Measurements from ENCODE around the gene CCDC192.

The CCDC192 gene

GRCh38 chr5:127796211-127796610 is 93.0 kb downstream of the CCDC192 start:
- no peak for FAIRE-seq
- no peak for DNase-seq (ENCODE audit: insufficient read length, low spot score)
- TF ChIP-seq POLR2AphosphoS5 (IDR thresholded peaks at IDR 0.05; ENCODE audit: low read depth, low read length) (no peak), POLR2A (IDR thresholded peaks at IDR 0.05; ENCODE audit: low read depth, low read length) (no peak)

DNA sequence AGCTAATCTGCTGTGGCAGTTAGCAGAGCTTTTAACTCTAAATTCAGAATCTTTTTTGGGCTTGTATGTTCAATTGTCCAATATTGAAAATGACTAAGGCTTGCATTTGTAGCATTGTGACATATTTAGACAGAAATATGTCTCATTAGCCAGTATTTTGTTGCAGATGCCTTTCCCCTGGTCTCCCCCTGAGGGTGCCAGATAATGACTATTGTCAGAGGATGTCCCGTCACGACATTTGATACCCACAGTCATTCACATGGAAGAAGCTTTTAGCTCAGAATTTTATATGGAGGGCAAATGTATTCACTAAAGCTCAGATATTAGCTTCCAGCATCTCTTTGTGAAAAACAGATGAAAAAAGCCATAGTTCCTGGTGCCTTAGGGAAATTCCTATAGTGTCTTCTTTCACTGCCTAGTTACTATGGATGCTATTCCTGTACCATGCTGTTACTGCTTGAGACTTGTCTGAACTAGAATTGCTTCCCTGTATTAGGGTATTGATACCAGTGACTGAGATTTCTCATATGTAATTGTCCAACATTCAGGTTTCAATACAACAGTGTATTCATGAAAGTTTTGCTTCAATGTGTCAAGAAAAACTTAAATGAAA is 96.2 kb downstream of the CCDC192 start:
- FAIRE-seq (no peak), DNase-seq (ENCODE audit: insufficient read length, low spot score) (no peak)
- TF ChIP-seq SPI1 (IDR thresholded peaks at IDR 0.05; ENCODE audit: low read depth, low read length), result no peak
- no peak for TF ChIP-seq POLR2AphosphoS5 (IDR thresholded peaks at IDR 0.05; ENCODE audit: low read depth, low read length)
- no peak for TF ChIP-seq TAF1 (IDR thresholded peaks at IDR 0.05; ENCODE audit: low read depth, low read length)
- TF ChIP-seq POU2F2 (IDR thresholded peaks at IDR 0.05; ENCODE audit: low read depth, low read length), result no peak

GRCh38 chr5:127801751-127802476 is 98.7 kb downstream of the CCDC192 start:
- no peak for DNase-seq (ENCODE audit: insufficient read length, low spot score)
- TF ChIP-seq PAX5 (IDR thresholded peaks at IDR 0.05; ENCODE audit: insufficient read depth, low read length, severe bottlenecking) (no peak), TAF1 (IDR thresholded peaks at IDR 0.05; ENCODE audit: low read depth, low read length) (no peak), POU2F2 (IDR thresholded peaks at IDR 0.05; ENCODE audit: low read depth, low read length) (no peak), POLR2A (IDR thresholded peaks at IDR 0.05; ENCODE audit: low read depth, low read length) (no peak), POLR2AphosphoS5 (IDR thresholded peaks at IDR 0.05; ENCODE audit: low read depth, low read length) (no peak), SPI1 (IDR thresholded peaks at IDR 0.05; ENCODE audit: low read depth, low read length) (no peak)
- FAIRE-seq, result no peak

DNA sequence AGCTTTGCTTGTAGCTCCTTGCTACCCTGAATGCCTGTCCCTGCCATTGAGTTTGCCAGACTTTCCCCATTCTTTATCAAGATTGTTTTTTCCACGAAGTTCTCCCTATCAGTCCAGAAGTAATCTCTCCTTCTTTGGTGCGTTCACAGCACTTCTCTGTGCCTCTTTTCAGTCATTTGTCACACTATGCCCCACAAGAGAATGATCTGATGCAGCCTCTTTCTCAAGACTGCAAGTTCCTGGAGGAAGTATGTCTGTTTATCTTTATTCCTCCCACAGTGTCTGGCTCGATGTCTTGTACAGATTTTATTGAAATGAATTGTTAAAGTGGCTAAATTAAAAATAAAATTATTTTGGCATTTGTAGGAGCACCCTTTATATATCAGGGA is 99.3 kb downstream of the CCDC192 start:
- TF ChIP-seq SPI1 (IDR thresholded peaks at IDR 0.05; ENCODE audit: low read depth, low read length) (no peak), POLR2AphosphoS5 (IDR thresholded peaks at IDR 0.05; ENCODE audit: low read depth, low read length) (no peak), TAF1 (IDR thresholded peaks at IDR 0.05; ENCODE audit: low read depth, low read length) (no peak), POU2F2 (IDR thresholded peaks at IDR 0.05; ENCODE audit: low read depth, low read length) (no peak), POLR2A (IDR thresholded peaks at IDR 0.05; ENCODE audit: low read depth, low read length) (no peak), PAX5 (IDR thresholded peaks at IDR 0.05; ENCODE audit: insufficient read depth, low read length, severe bottlenecking) (no peak)
- FAIRE-seq, result no peak
- no peak for DNase-seq (ENCODE audit: insufficient read length, low spot score)

GRCh38 chr5:127804886-127805426 is 101.8 kb downstream of the CCDC192 start:
- TF ChIP-seq POU2F2 (IDR thresholded peaks at IDR 0.05; ENCODE audit: low read depth, low read length), result no peak
- no peak for TF ChIP-seq POLR2AphosphoS5 (IDR thresholded peaks at IDR 0.05; ENCODE audit: low read depth, low read length)
- no peak for TF ChIP-seq POLR2A (IDR thresholded peaks at IDR 0.05; ENCODE audit: low read depth, low read length)
- TF ChIP-seq TAF1 (IDR thresholded peaks at IDR 0.05; ENCODE audit: low read depth, low read length), result no peak
- no peak for TF ChIP-seq SPI1 (IDR thresholded peaks at IDR 0.05; ENCODE audit: low read depth, low read length)
- TF ChIP-seq PAX5 (IDR thresholded peaks at IDR 0.05; ENCODE audit: insufficient read depth, low read length, severe bottlenecking), result no peak
- no peak for DNase-seq (ENCODE audit: insufficient read length, low spot score)
- no peak for FAIRE-seq

DNA sequence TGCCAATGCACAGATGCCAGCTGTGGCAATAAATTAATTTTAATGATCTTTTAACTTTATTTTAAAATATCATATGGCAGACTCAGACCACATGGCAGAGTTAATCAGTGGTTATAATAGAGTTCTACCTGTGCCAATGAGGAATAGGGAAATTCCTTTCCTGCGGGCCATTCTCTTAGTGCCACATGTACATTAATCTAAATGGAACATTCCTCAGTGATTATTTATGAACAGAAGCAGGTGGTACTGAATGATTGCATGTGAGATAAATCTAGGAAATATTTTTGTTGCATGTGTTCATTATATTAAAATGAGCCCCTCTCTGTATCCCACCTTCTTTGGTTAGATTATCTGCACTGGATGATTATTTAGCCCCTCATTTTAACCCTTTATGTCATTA is 102.3 kb downstream of the CCDC192 start:
- FAIRE-seq, result no peak
- DNase-seq (ENCODE audit: insufficient read length, low spot score), result no peak
- TF ChIP-seq SPI1 (IDR thresholded peaks at IDR 0.05; ENCODE audit: low read depth, low read length), result no peak
- TF ChIP-seq POLR2A (IDR thresholded peaks at IDR 0.05; ENCODE audit: low read depth, low read length), result no peak
- no peak for TF ChIP-seq POLR2AphosphoS5 (IDR thresholded peaks at IDR 0.05; ENCODE audit: low read depth, low read length)
- no peak for TF ChIP-seq POU2F2 (IDR thresholded peaks at IDR 0.05; ENCODE audit: low read depth, low read length)
- TF ChIP-seq TAF1 (IDR thresholded peaks at IDR 0.05; ENCODE audit: low read depth, low read length), result no peak
- TF ChIP-seq PAX5 (IDR thresholded peaks at IDR 0.05; ENCODE audit: insufficient read depth, low read length, severe bottlenecking), result no peak

- no peak for DNase-seq (ENCODE audit: insufficient read length, low spot score)
- FAIRE-seq, result no peak
- TF ChIP-seq PAX5 (IDR thresholded peaks at IDR 0.05; ENCODE audit: insufficient read depth, low read length, severe bottlenecking) (no peak), POLR2A (IDR thresholded peaks at IDR 0.05; ENCODE audit: low read depth, low read length) (no peak), POLR2AphosphoS5 (IDR thresholded peaks at IDR 0.05; ENCODE audit: low read depth, low read length) (no peak), TAF1 (IDR thresholded peaks at IDR 0.05; ENCODE audit: low read depth, low read length) (no peak), SPI1 (IDR thresholded peaks at IDR 0.05; ENCODE audit: low read depth, low read length) (no peak), POU2F2 (IDR thresholded peaks at IDR 0.05; ENCODE audit: low read depth, low read length) (no peak)
These were observed 103.6 kb downstream of the CCDC192 start for GRCh38 chr5:127806776-127807175.

GRCh38 chr5:127809533-127809932 is 106.3 kb downstream of the CCDC192 start:
- TF ChIP-seq POU2F2 (IDR thresholded peaks at IDR 0.05; ENCODE audit: low read depth, low read length) (no peak), POLR2A (IDR thresholded peaks at IDR 0.05; ENCODE audit: low read depth, low read length) (no peak), POLR2AphosphoS5 (IDR thresholded peaks at IDR 0.05; ENCODE audit: low read depth, low read length) (no peak)
- FAIRE-seq, result no peak

DNA sequence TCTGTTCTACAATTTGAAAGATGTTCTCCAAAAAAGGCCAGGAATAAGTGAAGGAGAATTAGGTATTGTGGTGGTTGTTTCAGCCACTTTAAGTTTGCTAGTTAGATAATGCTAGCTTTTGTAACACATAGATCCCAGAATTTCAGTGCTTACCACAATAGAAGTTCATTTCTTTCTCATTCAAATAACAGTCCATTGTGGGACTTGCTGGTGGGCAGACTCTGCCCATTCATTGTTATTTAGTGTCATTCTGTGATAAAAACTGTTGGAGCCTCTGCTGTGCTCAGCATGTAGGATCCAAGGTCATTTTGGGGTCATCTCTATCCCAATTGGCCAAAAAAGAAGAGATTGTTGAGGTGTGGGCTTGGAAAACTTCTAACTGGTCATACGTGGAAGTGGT is 106.8 kb downstream of the CCDC192 start:
- TF ChIP-seq POLR2AphosphoS5 (IDR thresholded peaks at IDR 0.05; ENCODE audit: low read depth, low read length), result no peak
- no peak for TF ChIP-seq TAF1 (IDR thresholded peaks at IDR 0.05; ENCODE audit: low read depth, low read length)
- no peak for TF ChIP-seq POU2F2 (IDR thresholded peaks at IDR 0.05; ENCODE audit: low read depth, low read length)
- TF ChIP-seq SPI1 (IDR thresholded peaks at IDR 0.05; ENCODE audit: low read depth, low read length), result no peak
- TF ChIP-seq PAX5 (IDR thresholded peaks at IDR 0.05; ENCODE audit: insufficient read depth, low read length, severe bottlenecking), result no peak
- FAIRE-seq, result no peak
- DNase-seq (ENCODE audit: insufficient read length, low spot score), result no peak

More at GRCh38 chr5:127809533-127809932, 106.3 kb downstream of the CCDC192 start:
- DNase-seq (ENCODE audit: insufficient read length, low spot score), result no peak
